ENCODE measurements around the gene PPP1R13B.

- TF ChIP-seq CTCF (conservative IDR thresholded peaks at IDR 0.05) (no peak), EZH2 (IDR thresholded peaks at IDR 0.05; ENCODE audit: low read depth) (no peak)
Observed at GRCh38 chr14:103863245-103863644, 15.9 kb upstream of the PPP1R13B start.

Data from PC-9 (cell line).